Body of pancreas (tissue), 4 donors: ENCODE data around the gene ABCG8.

Experiments used
- POLR2A ChIP-seq, 3 donors: fragments of 450-650 bp; IDR thresholded peaks; one replicate each; pipeline ENCODE4 v1.6.1; 2016; ENCODE audit warnings: antibody characterized with exemption in 3 of 3, mild to moderate bottlenecking in 2 of 3
- TF ChIP-seq, protein P1 (sequence below), 7 experiments: fragments of 450-650 bp in 4 of 7; fragments of 200-600 bp in 3 of 7; sonication (generic) in 3 of 7; IDR thresholded peaks; one replicate each; pipeline ENCODE4 v1.5.1; 2016 to 2019; ENCODE audit warnings: antibody characterized with exemption in 7 of 7

DNA sequence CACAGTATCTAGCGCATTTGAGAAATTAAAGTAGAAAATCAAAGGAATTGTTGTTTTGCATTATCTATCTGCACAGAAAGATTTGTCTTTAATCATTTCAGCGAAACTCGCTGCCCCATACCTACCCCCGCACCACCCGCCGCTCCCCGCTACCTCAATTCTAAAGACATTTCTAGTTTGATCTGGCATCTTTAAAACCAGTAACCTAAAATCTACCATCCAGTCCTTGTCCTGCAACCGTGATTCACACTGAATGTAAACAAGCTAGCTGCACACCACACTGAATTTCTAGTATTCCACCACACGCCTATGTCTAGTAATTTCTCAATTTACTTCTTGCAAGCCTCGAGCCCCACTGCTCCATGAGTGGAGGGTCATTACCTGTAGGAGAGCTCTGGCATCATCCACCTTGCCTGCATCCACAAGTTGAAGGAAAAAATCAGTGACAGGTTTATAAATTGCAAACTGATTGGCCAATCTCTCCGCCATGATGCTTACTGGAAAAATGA is 60.1 kb downstream of the ABCG8 start:
- no peak for TF ChIP-seq POLR2A (IDR thresholded peaks at IDR 0.05)
- TF ChIP-seq, protein P1, sequence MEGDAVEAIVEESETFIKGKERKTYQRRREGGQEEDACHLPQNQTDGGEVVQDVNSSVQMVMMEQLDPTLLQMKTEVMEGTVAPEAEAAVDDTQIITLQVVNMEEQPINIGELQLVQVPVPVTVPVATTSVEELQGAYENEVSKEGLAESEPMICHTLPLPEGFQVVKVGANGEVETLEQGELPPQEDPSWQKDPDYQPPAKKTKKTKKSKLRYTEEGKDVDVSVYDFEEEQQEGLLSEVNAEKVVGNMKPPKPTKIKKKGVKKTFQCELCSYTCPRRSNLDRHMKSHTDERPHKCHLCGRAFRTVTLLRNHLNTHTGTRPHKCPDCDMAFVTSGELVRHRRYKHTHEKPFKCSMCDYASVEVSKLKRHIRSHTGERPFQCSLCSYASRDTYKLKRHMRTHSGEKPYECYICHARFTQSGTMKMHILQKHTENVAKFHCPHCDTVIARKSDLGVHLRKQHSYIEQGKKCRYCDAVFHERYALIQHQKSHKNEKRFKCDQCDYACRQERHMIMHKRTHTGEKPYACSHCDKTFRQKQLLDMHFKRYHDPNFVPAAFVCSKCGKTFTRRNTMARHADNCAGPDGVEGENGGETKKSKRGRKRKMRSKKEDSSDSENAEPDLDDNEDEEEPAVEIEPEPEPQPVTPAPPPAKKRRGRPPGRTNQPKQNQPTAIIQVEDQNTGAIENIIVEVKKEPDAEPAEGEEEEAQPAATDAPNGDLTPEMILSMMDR (IDR thresholded peaks at IDR 0.05), result no peak
